ENCODE measurements around the gene FOXO6.

FOXO6 gene

GRCh38 chr1:41360074-41360785 lies 1.0 kb upstream of the FOXO6 start:
- TF ChIP-seq CTCF (IDR thresholded peaks at IDR 0.05; ENCODE audit: low read depth, low read length), result no peak
- no peak for DNase-seq (ENCODE audit: extremely low read depth, low read depth)

DNA sequence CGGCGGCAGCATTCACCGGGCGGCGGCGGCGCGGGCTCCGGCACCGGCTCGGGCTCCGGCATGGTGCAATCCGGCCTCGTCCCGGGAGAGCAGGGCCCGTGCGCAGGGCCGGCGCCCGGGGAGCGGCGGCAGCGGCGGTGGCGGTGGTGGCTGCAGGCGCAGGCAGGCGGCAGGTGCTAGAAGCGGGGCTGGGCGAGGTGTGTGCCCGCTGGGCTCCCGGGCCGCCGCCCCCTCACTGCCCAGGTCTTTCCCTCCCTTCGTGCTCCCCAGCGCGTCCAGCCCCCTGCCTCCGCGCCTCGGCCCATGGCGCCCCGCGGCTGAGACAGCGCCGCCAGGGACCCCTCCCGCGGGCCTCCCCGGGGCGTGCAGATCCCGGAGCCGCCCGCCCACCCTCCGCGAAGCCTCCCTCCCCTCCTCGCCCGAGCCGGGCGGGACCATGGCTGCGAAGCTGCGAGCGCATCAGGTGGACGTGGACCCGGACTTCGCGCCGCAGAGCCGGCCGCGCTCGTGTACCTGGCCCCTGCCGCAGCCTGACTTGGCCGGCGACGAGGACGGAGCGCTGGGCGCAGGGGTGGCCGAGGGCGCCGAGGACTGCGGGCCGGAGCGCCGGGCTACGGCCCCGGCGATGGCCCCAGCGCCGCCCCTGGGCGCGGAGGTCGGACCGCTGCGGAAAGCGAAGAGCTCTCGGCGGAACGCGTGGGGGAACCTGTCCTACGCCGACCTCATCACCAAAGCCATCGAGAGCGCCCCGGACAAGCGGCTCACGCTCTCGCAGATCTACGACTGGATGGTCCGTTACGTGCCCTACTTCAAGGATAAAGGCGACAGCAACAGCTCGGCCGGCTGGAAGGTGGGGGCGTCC lies 492 bp downstream of the FOXO6 start:
- no peak for DNase-seq (ENCODE audit: extremely low read depth, low read depth)
- TF ChIP-seq CTCF (IDR thresholded peaks at IDR 0.05; ENCODE audit: low read depth, low read length), result no peak

- no peak for TF ChIP-seq CTCF (IDR thresholded peaks at IDR 0.05; ENCODE audit: low read depth, low read length)
Observed at GRCh38 chr1:41362357-41362721, 1.1 kb downstream of the FOXO6 start.

DNA sequence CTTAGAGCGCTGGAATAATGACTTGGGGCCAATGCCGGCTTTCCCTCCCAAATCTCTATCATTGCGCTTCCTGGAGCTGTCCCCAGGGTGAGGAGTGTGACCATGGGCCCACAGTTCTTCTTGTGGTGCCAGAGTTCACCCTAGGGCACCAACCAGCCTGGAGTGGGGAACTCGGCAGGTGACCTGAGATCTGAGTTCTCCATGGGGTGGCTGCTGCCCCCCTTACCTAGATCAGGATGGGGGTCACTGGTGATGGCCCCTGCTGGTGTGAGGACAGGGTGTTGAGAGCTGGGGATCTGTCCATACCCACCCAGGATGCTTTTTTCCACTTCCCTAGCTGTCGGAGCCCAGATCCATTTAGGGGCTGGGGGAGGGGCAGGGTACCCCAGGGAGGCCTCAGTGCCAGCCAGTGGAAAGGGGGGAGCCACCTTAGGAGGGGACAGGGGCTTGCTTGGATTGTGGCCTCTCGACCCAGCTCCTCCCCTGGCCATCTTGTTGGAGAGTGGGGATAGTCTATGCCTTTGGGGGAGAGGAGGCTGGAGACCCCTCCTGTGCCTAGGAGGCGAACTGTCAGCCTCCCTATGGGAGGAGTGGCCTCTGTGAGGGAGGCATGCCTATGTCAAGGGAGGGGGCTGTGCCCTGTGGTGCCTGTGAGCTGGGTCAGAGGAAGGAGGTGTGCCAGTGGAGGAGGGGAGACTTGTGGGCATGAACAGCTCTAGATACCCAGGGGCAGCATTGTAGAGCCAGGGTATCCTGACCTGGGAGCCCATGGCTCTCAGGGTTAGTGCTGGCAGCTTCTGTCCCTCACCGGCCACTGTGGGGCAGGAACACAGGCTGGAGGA lies 1.7 kb downstream of the FOXO6 start:
- no peak for DNase-seq (ENCODE audit: extremely low read depth, low read depth)
- no peak for TF ChIP-seq CTCF (IDR thresholded peaks at IDR 0.05; ENCODE audit: low read depth, low read length)

More at GRCh38 chr1:41362357-41362721, 1.1 kb downstream of the FOXO6 start:
- no peak for DNase-seq (ENCODE audit: extremely low read depth, low read depth)

DNA sequence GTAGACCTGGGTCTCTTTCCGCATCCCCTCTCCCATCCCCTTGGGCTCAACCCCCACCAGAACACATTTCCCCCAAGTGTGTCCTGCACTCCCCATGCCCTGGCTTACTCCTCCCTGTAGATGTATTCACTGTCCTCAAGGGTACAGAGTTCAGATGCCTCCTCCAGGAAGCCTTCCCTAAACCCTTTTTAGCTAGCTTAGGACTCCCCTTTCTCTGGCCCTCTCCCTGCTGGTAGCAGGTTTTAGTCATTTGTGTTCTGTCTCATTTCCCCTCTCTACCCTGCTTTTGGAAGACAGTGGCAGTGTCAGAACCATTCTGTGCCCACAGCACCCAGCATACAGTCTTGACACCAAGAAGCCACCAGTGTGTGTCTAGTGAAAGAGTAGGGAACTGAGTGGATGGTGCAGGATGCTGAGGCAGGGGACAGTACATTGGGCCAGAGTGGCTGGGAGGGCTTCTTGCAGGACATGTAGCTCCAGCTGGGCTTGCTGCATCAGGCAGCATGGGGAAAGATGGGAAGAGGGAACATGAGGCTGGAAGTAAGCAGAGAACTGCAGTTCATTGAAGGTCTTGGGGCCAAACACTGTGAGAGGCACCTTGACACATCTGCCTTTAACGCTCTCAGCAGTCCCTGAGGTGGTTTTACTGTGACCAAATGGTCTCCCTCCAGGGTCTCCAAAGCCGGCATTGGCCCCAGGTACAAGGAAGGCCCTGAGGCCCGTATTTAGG lies 2.5 kb downstream of the FOXO6 start:
- no peak for DNase-seq (ENCODE audit: extremely low read depth, low read depth)
- TF ChIP-seq CTCF (IDR thresholded peaks at IDR 0.05; ENCODE audit: low read depth, low read length), result no peak

DNA sequence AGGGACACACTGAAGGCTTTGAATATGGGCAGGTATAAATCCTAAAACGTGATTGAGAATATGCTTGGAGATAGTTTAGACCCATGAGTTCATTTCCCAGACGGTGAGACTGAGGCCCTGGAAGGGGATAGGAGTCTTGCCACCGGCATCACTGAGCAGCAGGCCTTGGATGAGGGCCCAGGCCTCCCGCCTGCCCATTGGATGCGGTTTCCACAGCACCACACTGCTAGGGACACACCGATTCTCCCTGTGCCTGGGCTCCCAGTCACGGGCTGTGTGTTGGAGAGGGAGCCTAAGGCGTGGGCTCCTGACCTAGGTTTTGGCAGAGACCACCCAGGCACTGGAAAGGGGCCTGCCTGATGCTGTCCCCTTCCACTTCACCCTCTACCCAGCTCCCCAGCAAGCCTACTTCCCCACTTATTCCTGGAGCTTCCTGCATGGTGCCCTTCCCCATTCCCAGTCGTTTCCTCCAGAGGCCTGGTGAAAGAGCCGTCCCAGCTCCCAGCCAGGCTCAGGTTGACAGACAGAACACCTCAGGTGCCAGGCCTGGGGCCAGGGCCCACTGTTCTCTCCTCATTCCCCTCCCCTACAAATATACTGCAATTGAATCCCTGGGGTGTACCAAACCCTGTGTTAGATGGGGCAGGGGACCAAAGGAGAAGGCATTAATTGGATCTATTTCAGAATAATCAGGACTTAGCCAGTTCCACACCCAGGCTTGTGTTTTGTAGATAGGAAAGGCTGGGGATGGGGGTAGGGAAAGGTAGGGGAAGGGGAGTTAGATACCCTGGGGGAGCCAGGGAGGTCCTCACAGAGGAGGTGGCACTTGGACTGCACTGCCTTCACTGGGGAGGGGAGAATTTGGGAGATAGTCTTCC lies 3.4 kb downstream of the FOXO6 start:
- TF ChIP-seq CTCF (IDR thresholded peaks at IDR 0.05; ENCODE audit: low read depth, low read length), result no peak
- DNase-seq (ENCODE audit: extremely low read depth, low read depth), result no peak
